Uterus (tissue), 2 donors: ENCODE measurements around the gene USP20.

ENCODE experiments used
- CTCF ChIP-seq, 4 experiments: fragments of 200-600 bp in 2 of 4; fragments of 450-650 bp in 2 of 4; sonication (generic) in 2 of 4; IDR thresholded peaks; one replicate each; pipeline ENCODE4 v1.5.1; 2016 to 2019; ENCODE audit warnings: antibody characterized with exemption in 4 of 4, mild to moderate bottlenecking in 2 of 4, moderate library complexity in 1 of 4
- POLR2A ChIP-seq, 2 donors: fragments of 450-650 bp; IDR thresholded peaks; one replicate each; pipeline ENCODE4 v1.6.1; 2016; ENCODE audit warnings: antibody characterized with exemption in 2 of 2, mild to moderate bottlenecking in 1 of 2, moderate library complexity in 1 of 2

- TF ChIP-seq POLR2A (IDR thresholded peaks at IDR 0.05) (no peak), CTCF (IDR thresholded peaks at IDR 0.05) (no peak)
These were observed 88.3 kb downstream of the USP20 start for GRCh38 chr9:129923589-129923988.
